ENCODE data around the gene NR2F1. TPM values are rescaled to one million over a fixed set of nuclear protein-coding genes. Genes with fewer than 3 reads are reported as not detected.

Gene NR2F1
- total RNA-seq, 6 experiments from 2014 or later, result 21.1 to 27.5 (median 23.6) TPM

- DNase-seq, result no peak
- no peak overlapping the region for H3K4me3 Mint-ChIP-seq
- H3K36me3 Mint-ChIP-seq (ENCODE audit: low read depth), result peaks cover 32% of the 10 kb centered on the region
- no peak for TF ChIP-seq CTCF (IDR thresholded peaks at IDR 0.05)
- H3K27ac Mint-ChIP-seq, result no peak overlapping the region
- peaks cover 5% of the 10 kb centered on the region for H3K4me1 Mint-ChIP-seq (ENCODE audit: low read depth)
- peaks cover 17% of the 10 kb centered on the region for H3K9me3 Mint-ChIP-seq
- no peaks in the 10 kb centered on the region for H3K27me3 Mint-ChIP-seq (ENCODE audit: insufficient read depth)
These were observed 13.5 kb upstream of the NR2F1 start for GRCh38 chr5:93569300-93570160.

- TF ChIP-seq CTCF (IDR thresholded peaks at IDR 0.05), result no peak
- Mint-ChIP-seq H3K27me3 (ENCODE audit: insufficient read depth) (no peaks in the 10 kb centered on the region), H3K27ac (no peak overlapping the region), H3K4me3 (no peak overlapping the region), H3K4me1 (ENCODE audit: low read depth) (peaks cover 4% of the 10 kb centered on the region), H3K9me3 (peaks cover 17% of the 10 kb centered on the region), H3K36me3 (ENCODE audit: low read depth) (peaks cover 32% of the 10 kb centered on the region)
- no peak for DNase-seq
These were observed 12.5 kb upstream of the NR2F1 start for GRCh38 chr5:93570294-93571113.

GRCh38 chr5:93571114-93571949, 11.7 kb upstream of the NR2F1 start:
- no peaks in the 10 kb centered on the region for H3K27me3 Mint-ChIP-seq (ENCODE audit: insufficient read depth)

GRCh38 chr5:93572101-93572607, 10.9 kb upstream of the NR2F1 start:
- Mint-ChIP-seq H3K27me3 (ENCODE audit: insufficient read depth) (no peaks in the 10 kb centered on the region), H3K9me3 (peaks cover 17% of the 10 kb centered on the region), H3K4me1 (ENCODE audit: low read depth) (peaks cover 17% of the 10 kb centered on the region), H3K4me3 (no peak overlapping the region), H3K36me3 (ENCODE audit: low read depth) (peaks cover 32% of the 10 kb centered on the region), H3K27ac (no peak overlapping the region)
- no peak for TF ChIP-seq CTCF (IDR thresholded peaks at IDR 0.05)
- DNase-seq, result no peak

More at GRCh38 chr5:93571114-93571949, 11.7 kb upstream of the NR2F1 start:
- DNase-seq, result no peak
- peaks cover 32% of the 10 kb centered on the region for H3K36me3 Mint-ChIP-seq (ENCODE audit: low read depth)
- H3K27ac Mint-ChIP-seq, result no peak overlapping the region
- peaks cover 17% of the 10 kb centered on the region for H3K9me3 Mint-ChIP-seq
- H3K4me3 Mint-ChIP-seq, result no peak overlapping the region
- no peak for TF ChIP-seq CTCF (IDR thresholded peaks at IDR 0.05)
- H3K4me1 Mint-ChIP-seq (ENCODE audit: low read depth), result peaks cover 12% of the 10 kb centered on the region

Data from HFFc6 (cell line).